HG02885 (cell line): Measurements from ENCODE around the gene ABCC5.

ENCODE experiments used
- ATAC-seq: cut with Tn5 transposase; IDR thresholded peaks from one replicate; pipeline ENCODE4 v1.9.1; 2021; ENCODE audit warnings: mild to moderate bottlenecking; ENCODE audit not compliant: unreplicated experiment, poor library complexity

ABCC5 gene

DNA sequence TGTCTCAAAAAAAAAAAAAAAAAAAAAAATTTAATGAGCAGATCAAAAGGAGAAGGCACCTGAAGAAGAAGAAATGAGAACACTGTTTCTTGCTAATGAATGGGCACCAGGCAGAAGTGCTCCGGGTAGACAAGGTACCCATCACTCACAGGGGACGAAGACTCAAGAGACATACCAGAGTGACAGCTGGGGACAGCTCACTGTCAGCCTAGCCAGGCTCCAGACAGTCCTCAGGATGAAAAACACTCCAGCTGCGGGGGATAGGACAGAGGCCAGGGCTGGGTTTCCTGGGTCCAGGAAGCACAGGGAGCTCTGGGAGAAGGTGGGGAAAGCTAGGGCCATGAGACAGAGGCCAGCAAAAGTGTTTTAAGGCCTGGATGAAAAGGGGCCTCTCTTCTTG lies 84.5 kb downstream of the ABCC5 start:
- no peak for ATAC-seq

DNA sequence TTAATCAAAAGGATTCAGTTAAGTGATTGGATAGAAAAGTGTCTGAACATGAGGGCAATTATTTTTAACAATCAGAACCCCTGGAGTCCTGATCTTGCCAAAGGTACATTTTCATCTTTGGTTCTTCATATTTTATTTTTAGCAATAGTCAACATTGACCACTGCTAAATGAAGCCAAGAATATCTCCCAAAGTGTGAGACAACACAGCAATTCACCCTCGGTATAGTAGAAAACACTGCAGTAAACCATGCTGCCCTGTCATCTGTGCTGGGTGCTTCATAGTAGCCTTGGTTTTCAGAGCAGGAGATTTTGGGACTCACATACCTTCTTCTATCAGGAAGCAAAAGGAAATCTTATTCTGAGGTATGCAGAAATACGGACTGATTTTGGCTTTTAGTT lies 85.8 kb downstream of the ABCC5 start:
- no peak for ATAC-seq

DNA sequence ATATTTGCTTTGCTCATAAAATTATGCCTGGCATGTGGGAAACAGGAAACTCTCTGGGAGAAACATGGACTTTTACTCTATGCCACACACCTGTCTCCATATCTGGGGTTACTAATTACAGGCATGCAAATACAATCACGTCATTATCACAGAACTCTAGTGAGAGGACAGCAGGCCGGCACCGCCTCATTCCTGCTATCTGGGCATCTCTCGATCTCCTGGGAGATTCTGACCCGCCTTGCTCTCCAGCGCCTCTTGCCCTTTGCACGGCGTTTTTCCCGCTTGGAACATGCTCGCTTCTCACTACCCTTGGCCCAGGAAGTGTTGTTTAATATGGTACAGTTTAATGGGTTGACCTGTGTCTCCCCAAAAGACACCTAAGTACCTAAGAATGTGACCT lies 87.6 kb downstream of the ABCC5 start:
- no peak for ATAC-seq

DNA sequence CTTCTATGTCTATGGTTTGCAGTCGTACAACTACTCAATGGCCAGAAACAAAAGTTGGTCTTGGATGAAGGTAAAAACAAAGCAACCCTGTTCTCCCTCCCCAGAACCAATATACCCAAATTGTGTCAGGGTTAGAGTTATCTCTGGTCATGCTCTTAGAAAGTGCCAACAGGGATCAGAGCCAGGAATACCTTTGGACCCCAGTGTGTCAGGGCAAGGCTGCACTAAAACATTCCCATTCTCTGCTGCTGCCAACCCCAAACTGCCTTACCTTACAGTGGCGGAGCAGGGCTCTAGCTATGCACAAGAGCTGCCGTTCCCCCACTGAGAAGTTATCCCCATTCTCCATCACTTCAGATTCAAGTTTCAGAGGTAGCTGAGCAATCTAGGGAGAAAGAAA lies 90.6 kb downstream of the ABCC5 start:
- no peak for ATAC-seq

DNA sequence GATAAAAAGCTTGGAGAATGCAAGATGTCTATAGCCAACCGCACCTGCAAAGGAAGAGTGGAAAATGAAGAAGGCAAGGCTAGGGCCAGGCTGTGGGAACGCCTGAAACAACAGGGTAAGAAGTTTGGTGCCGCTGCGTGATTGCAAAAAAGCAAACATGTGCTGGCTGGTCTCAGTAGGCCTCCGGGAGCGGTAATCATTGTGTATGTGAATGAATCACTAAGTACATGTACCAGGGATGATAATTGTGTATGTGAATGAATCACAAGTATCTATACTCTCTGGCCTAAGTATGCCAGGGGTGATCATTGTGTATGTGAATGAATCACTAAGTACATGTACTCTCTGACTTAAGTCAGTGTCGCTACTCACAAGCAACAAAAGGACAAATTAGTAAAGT lies 92.7 kb downstream of the ABCC5 start:
- no peak for ATAC-seq

DNA sequence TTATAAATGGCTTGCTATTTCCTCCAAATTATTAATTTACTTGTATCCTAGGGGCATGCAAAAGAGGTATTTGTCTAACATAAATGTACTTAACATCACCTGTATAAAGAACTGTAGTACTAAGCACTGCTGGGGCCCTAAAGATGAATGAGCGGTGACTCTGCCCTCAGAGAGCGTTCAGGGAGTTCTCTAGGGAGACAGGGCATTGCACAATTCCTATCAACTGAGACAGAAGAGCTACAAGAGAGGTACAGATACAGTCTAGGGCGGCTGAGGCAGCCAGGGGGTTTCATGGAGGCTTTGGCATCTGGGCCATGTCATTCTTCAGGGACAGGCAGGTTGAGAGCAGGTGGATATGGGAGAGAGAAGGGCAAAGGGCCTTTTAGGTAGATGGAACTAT lies 93.1 kb downstream of the ABCC5 start:
- no peak for ATAC-seq

DNA sequence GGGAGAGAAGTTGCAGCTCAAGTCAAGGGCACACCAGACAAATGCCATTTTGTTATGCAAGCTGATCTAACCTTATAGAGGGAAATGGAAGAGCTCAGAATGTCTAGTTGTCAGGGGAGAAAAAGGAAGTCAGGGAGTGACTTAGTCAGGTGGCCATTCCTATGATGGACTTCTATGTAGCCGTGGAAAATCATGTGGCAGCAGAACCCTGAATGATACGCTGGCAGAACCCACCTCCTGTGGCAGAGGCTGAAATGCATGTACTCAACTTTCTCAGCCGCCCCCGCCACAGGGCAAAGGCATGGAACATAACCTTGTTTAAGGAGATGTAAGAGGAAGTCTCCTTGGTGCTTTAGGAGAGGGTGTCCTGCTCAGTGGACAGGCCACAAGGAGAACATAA lies 95.3 kb downstream of the ABCC5 start:
- no peak for ATAC-seq

DNA sequence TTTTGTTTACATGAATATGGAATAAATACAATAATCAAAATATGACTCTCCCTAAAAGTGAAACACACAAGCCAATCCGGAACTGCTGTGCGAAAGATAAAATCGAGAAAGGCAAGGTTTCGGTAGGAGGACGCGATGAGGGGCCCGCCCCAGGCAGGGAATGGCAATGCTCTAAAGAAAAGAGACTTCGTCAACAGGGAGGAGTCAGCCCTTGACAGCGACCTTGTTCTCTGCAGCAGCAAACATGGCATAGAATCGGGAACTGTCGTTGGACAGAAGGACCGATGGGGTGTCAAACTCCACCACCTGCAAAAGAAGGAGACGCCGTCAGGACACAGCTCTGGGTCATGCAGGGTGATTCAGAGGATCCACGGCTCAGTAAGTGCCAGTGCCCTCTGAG lies 96.6 kb downstream of the ABCC5 start:
- ATAC-seq = no peak

DNA sequence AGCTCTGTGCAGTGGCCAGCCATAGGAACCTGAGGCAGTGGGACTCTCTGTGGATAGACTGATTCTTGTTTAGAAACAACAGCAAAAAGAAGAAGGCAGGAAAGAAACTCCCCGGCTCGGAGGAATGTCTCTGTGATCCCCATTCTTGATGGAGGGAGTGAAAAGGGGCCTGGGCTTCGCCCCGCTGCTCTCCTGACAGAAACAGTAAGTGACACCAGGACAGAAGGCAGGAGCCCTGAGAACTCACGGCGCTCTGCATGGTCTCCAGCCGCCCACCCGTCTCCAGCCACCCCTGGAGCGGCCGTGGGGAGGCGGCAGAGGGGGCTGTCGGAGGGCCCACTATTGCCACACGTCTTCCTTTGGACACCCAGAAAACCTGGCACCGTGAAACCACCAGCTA lies 97.3 kb downstream of the ABCC5 start:
- ATAC-seq = no peak

DNA sequence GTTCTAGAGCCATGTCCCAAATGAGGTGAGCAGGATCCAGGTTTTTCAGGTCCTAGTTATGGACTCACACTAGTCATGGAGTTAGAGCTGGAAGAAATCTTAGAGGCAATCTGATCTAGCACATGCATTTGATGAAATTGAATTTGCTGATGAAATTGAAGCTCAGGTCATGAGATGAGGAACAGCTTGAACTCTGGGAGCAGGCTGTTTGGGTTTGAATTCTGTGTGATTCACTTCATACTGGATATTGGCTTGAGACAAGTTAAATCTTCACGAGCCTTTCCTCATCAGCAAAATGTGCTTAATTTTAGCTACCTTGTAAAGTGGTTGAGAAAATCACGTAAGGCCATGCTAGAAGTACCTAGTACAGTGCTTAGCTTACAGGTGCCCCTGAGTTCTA lies 99.5 kb downstream of the ABCC5 start:
- ATAC-seq = no peak

DNA sequence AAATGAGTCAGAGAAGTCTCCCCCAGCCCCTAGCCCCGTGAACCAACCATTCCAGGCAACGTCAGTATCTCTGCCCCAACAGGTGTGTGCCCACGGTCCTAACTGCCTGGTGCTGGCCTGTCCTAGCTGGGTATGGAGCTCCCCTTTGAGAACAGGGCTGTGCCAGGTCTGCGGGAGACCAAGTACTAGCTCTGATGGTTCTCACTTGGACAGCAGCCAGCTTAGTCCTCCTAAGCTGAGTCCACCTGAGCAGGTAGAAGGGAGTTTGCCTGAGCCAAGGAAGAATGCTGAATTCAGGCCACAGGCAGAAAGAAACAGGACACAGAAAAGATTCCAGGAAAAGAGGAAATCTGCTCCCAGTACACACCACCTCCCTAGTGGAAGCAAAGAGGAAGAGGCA lies 99.9 kb downstream of the ABCC5 start:
- ATAC-seq = no peak

DNA sequence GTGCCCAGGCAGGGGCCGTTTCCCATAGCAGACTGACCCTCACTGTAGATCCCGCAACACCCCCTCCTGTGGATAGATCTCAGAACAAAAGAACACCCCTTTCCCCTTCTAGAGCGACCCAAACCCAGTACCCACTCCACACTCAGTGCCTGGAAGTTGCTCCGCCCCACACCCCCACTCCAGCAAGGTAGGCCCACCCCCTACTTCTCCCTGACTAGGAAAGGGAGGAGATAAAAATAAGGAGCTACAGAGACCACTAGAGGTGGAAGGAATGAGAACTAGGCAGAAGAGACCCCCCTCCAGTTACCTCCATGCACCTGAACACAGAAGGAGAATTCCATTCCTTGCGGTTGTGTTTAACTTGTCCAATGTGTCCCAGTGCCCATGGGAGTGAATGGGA lies 102.8 kb downstream of the ABCC5 start:
- ATAC-seq = no peak

DNA sequence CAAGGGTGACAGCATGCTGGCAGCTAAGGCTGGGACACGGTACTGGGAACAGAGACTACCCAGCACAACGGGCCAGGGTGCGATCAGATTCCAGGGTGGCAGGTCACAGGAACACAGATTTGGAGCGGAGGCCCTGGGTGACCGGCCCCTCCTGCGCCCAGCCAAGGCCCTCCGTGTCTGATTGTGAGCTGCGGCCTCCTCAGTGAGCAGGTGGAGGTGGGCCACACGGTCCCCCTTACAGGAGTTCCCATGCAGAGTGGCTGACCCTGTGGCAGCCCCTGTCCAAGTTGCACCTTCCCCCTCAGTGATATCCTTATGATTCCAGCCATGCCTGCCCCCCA lies 104.1 kb downstream of the ABCC5 start:
- no peak for ATAC-seq

DNA sequence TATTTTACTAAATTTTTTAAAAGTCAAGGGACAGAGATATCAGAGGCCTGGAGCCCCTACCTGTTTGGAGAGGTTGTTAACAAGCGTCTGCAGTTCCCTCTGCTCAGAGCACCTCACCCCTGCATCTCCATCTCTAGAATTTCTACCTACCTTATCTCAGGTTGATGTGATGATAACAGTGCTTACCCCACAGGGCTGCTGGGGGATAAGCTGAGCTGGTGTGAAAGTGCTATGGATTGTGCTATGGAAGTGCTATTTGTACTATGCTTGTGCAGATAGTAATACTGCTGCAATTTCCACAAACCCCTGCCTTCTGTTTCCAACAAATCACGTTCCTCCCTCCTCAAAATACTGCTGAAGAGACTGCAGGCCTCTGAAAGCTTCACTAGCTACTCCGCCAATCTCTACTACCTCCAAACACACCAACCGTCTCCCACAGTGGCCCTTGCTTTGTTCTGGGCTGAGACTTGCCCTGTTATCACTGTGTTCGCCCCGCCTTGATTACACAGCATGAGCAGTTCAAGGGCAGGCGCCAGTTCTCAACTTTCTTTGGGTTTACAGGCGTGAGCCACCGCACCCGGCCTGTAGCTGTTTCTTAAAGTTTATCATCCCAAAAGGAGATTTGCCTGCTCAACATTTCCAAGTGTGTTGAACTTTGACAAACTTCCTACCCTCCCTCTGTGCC lies 104.6 kb downstream of the ABCC5 start:
- no peak for ATAC-seq

DNA sequence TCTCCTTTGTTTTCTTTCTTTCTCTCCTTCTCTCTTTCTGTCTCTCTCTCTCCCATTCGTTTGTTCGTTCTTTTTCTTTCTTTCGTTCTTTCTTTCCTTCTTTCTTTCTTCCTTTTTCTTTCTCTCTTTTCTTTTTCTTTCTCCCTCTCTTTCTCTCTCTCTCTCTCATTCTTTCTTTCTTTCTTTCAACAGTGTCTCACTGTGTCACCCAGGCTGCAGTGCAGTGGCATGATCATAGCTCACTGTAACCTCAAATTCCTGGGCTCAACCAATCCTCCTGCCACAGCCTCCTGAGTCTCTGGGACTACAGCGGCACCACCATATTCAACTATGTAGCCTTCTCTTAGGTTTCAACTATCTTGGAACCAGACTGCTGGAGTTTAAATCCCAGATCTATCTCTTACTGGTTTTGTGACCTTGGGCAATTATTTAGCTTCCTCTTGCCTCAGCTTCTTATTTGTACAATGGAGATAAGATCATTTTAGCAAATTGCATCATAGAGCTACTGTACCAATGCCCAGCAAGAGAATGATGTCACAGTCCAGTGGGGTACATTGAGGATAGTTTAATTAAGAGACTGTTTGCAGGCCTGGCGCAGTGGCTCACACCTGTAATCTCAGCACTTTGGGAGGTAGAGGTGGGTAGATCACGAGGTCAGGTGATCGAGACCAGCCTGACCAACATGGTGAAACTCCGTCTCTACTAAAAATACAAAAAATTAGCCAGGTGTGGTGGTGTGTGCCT lies 105.7 kb downstream of the ABCC5 start:
- no peak for ATAC-seq

DNA sequence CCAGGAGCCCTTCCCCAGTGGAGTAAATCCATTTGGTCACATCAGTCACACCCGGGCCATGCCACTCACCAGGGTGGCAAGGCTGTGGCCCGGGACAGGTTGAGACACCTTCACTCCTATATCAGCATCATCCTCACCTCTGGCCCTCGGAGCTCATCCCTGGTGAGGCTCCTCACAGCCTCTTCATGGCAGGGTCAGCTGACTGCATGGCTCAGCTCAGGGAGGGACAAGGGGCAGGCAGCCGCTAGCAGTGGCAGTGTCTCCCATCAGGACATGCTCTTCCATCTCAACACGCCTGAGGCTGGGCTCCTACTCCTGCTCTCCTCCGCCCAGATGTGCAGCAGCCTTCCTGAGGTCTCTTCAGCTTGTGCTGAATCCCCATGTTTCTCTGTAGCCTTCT lies 106.6 kb downstream of the ABCC5 start:
- ATAC-seq = no peak

DNA sequence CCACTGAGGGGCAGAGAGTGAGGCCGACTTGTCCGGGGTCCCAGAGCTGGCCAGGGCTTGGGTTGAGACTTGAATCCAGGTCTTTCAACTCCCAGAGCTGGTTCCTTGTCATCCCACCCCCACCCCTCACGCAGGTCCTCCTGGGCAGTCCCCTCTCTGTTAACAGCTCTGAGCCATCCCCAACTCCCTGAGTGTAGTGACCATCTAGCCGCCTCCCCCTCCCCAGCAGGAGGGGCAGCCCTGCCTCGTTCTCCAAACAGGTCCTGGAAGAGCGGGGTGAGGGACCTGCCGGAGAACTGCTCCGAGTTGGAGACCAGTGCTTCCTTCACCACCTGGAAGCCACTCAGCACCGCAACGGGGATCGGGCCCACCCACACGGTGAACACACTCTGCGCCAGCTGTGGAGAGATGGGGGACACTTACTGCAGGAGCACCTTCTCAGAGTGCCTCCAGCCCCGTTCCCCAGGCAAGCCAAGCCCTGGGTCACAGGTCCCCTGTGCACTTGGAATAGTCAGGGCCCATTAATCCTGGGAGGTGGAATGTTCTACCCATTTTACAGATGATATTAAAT lies 108.6 kb downstream of the ABCC5 start:
- no peak for ATAC-seq

DNA sequence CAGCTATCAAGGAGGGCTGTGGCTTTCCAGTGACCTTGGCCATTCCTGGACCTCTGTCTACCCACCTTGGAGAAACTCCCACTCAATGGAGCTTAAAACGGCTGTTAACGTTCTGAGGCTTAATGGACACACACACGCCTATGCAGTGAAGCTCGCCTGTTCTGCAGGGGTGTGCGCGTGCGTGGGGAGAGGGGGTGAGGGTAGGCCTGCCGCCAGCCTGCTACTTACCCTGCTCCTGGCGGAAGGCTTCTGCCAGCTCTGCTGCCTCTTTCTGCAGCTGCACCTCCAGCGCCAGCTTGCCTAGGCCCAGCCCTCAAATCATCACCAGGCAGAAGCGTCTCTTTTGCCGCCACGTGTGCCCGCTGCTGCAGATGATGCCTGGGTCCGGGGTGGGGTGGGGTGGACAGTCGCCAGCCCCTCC lies 109.8 kb downstream of the ABCC5 start:
- ATAC-seq = no peak

DNA sequence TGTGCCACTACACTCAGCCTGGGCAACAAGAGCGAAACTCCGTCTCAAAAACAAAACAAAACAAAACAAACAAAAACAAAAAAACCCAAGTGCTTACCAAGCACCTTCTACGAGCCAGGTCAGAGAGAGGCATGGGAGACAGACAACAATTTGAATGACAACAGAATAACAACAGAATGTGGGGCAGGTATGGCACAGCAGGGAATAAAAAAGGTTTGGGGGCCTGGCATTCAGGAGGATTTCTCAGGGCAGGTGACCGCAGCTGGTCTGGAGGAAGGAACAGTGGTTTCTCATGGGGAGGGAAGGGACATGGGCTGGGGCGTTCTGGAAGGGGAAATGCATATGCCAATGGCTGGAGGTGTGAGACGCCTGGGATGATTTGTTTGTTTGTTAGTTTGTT lies 110.5 kb downstream of the ABCC5 start:
- no peak for ATAC-seq

DNA sequence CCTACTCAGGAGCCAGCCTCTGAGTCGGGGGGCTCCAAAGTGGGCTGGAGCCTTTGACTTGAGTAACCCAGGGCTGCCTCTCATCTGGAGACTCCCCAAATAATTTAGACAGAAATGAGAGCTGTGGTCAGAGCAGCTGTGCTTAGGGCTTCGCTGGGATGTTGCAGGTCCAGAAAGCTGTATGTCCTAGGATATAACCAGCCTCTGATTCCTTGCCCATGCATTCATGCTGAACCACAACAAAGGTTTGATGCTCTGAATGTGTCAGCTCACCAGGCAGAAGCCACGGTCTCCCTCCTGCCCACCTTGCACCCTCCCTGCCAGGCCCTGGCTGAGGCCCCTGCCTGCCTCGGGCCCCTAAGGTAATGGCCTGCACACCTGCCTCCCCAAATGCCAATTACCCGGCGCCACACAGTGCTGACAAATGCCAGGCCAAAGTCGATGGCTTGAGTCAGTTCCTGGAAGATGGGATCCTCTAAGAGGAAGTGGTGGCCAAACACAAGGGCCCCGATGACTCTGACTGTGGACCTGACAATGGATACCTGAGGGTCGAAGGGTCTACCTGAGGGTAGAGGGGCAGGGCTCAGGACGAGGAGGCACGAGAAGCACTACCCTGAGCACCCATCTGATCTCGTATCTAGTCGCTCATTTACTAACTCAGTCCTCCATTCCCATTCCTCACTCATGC lies 111.3 kb downstream of the ABCC5 start:
- ATAC-seq = no peak
